ENCODE measurements around the gene LEPROT. TPM values are rescaled to one million over a fixed set of nuclear protein-coding genes. Genes with fewer than 3 reads are reported as not detected.

The LEPROT gene
- total and polyA plus RNA-seq, 2 experiments from 2014 or later, result 22.9 to 24.9 TPM

GRCh38 chr1:65424573-65424889 is 4.1 kb downstream of the LEPROT start:
- Mint-ChIP-seq H3K27ac (no peak overlapping the region), H3K36me3 (ENCODE audit: low read depth) (peaks cover 13% of the 10 kb centered on the region), H3K4me3 (no peak overlapping the region), H3K4me1 (peaks cover 25% of the 10 kb centered on the region), H3K27me3 (ENCODE audit: insufficient read depth, low read depth, poor library complexity) (peaks cover 3% of the 10 kb centered on the region), H3K9me3 (peaks cover 3% of the 10 kb centered on the region; the same call in 1 of the 3 replicates)
- H2AFZ ChIP-seq, result no peak overlapping the region
- no peak overlapping the region; the same call in 1 of the 2 replicates for H3K27ac ChIP-seq (ENCODE audit: low read depth)
- no peaks in the 10 kb centered on the region for H3K27me3 ChIP-seq (ENCODE audit: insufficient read depth)
- DNase-seq (ENCODE audit: low spot score) (no peak), ATAC-seq (no peak)
- H3F3A ChIP-seq (replicated peaks; ENCODE audit: low read depth), result no peaks in the 10 kb centered on the region; the same call in 1 of the 2 replicates
- TF ChIP-seq ZNF114 (CRISPR knock-in tag; IDR thresholded peaks at IDR 0.05) (no peak), ZNF331 (CRISPR knock-in tag; IDR thresholded peaks at IDR 0.05; ENCODE audit: low read depth) (no peak), ZNF462 (CRISPR knock-in tag; IDR thresholded peaks at IDR 0.05) (no peak), NANOG (IDR thresholded peaks at IDR 0.05; ENCODE audit: borderline replicate concordance) (no peak), ETS1 (IDR thresholded peaks at IDR 0.05) (no peak), STAT1 (IDR thresholded peaks at IDR 0.05; ENCODE audit: unreplicated experiment) (no peak), EZH2phosphoT487 (IDR thresholded peaks at IDR 0.05; ENCODE audit: unreplicated experiment) (no peak), EZH2 (IDR thresholded peaks at IDR 0.05; ENCODE audit: low read depth, unreplicated experiment) (no peak)
- TF ChIP-seq, protein P1, sequence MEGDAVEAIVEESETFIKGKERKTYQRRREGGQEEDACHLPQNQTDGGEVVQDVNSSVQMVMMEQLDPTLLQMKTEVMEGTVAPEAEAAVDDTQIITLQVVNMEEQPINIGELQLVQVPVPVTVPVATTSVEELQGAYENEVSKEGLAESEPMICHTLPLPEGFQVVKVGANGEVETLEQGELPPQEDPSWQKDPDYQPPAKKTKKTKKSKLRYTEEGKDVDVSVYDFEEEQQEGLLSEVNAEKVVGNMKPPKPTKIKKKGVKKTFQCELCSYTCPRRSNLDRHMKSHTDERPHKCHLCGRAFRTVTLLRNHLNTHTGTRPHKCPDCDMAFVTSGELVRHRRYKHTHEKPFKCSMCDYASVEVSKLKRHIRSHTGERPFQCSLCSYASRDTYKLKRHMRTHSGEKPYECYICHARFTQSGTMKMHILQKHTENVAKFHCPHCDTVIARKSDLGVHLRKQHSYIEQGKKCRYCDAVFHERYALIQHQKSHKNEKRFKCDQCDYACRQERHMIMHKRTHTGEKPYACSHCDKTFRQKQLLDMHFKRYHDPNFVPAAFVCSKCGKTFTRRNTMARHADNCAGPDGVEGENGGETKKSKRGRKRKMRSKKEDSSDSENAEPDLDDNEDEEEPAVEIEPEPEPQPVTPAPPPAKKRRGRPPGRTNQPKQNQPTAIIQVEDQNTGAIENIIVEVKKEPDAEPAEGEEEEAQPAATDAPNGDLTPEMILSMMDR (conservative IDR thresholded peaks at IDR 0.05; ENCODE audit: low read depth in 2 of 2), result no peak
- no peaks in the 10 kb centered on the region for H3K36me3 ChIP-seq (ENCODE audit: insufficient read depth)
- peaks cover 22% of the 10 kb centered on the region for H3K4me1 ChIP-seq (ENCODE audit: insufficient read depth)
- 0 out of 2 replicates have a peak overlapping the region, but pooled peaks have one; percentile 28 for H3K4me2 ChIP-seq
- no peak overlapping the region for H3K4me3 ChIP-seq
- H3K9me2 ChIP-seq (ENCODE audit: insufficient read depth), result no peaks in the 10 kb centered on the region
- peaks cover 42% of the 10 kb centered on the region for H3K79me2 ChIP-seq (replicated peaks; ENCODE audit: insufficient read depth)
- H4K20me1 ChIP-seq (replicated peaks; ENCODE audit: insufficient read depth), result no peaks in the 10 kb centered on the region
